Prostate gland (tissue), 2 donors: ENCODE data around the gene METTL9. TPM values are rescaled to one million over a fixed set of nuclear protein-coding genes. Genes with fewer than 3 reads are reported as not detected.
"Not testable (repeated sequence)": the region's sequence is repeated elsewhere in the genome, so short reads cannot be mapped to it uniquely, and the experiment has no call there.

Experiments used
- DNase-seq: peaks from one replicate; pipeline ENCODE4 v3.0.0-alpha.2; 2019; ENCODE audit warnings: low spot score
- H3K27ac ChIP-seq, 2 donors: fragments of 200-600 bp; sonication (generic); 2 replicates each; pipeline ENCODE4 v1.5.1; 2017 to 2019
- H3K27me3 ChIP-seq: fragments of 200-600 bp; sonication (generic); replicated peaks from 2 replicates; pipeline ENCODE4 v1.5.1; 2019; ENCODE audit not compliant: insufficient read depth
- H3K36me3 ChIP-seq, 2 donors: fragments of 200-600 bp; sonication (generic); 1 replicate in 1 of 2; 2 replicates in 1 of 2; pipeline versions ENCODE4 v1.5.1 to v1.8.1; 2017 to 2019
- H3K4me1 ChIP-seq: fragments of 200-600 bp; sonication (generic); replicated peaks from 2 replicates; pipeline ENCODE4 v1.5.1; 2019
- H3K4me3 ChIP-seq, 2 donors: fragments of 200-600 bp; sonication (generic); 2 replicates each; pipeline ENCODE4 v1.5.1; 2017 to 2019
- H3K9me3 ChIP-seq: fragments of 200-600 bp; sonication (generic); 2 replicates; pipeline ENCODE4 v1.5.1; 2017
- CTCF ChIP-seq, 4 experiments: fragments of 200-600 bp in 2 of 4; fragments of 450-650 bp in 2 of 4; sonication (generic) in 2 of 4; IDR thresholded peaks; 1 replicate in 3 of 4; 2 replicates in 1 of 4; pipeline ENCODE4 v1.5.1; 2016 to 2019; ENCODE audit warnings: antibody characterized with exemption in 4 of 4, mild to moderate bottlenecking in 2 of 4, moderate library complexity in 2 of 4
- POLR2A ChIP-seq: fragments of 450-650 bp; IDR thresholded peaks from one replicate; pipeline ENCODE4 v1.6.1; 2016; ENCODE audit warnings: antibody characterized with exemption, mild to moderate bottlenecking
- POLR2AphosphoS5 ChIP-seq: sonication (generic); formaldehyde crosslinking; IDR thresholded peaks from one replicate; pipeline ENCODE4 v1.6.1; 2017; ENCODE audit warnings: antibody characterized with exemption
- WGBS: methylation state at CpG from one replicate; pipeline ENCODE4 v1.1.5; 2018; 5-methylcytosine and 5-hydroxymethylcytosine counted together
- intact Hi-C: fragments of 100-400 bp; cut with DNase I; formaldehyde crosslinking; loops from one replicate; pipeline ENCODE4 v1.14.2; 2022
- total RNA-seq, 2 donors: library from RNA; depleted of rRNA; stranded (reverse); fragments of >200 nt; gene quantifications; one replicate each; pipeline ENCODE4 v1.1.0, GENCODE V29; 2016

Gene METTL9
- total RNA-seq, 2 donors from 2014 or later: 98.9 to 160 TPM

- Histone ChIP-seq H3K4me3 (no peak overlapping the region), H3K36me3 (no peaks in the 10 kb centered on the region), H3K27ac (no peak overlapping the region), H3K9me3 (no peaks in the 10 kb centered on the region), H3K27me3 (no peaks in the 10 kb centered on the region), H3K4me1 (no peaks in the 10 kb centered on the region)
- intact Hi-C loops: no loop called here
- no peak for TF ChIP-seq CTCF (IDR thresholded peaks at IDR 0.05)
- no peak for TF ChIP-seq POLR2A
- no peak for TF ChIP-seq POLR2AphosphoS5
- 85% methylated on average over 5 of the region's 5 CpGs for WGBS
- DNase-seq: no peak
These were observed 46.7 kb downstream of the METTL9 start for GRCh38 chr16:21646091-21646490.

- Histone ChIP-seq H3K4me1 (no peaks in the 10 kb centered on the region), H3K27me3 (no peaks in the 10 kb centered on the region), H3K9me3 (no peaks in the 10 kb centered on the region), H3K36me3 (no peaks in the 10 kb centered on the region), H3K4me3 (no peak overlapping the region), H3K27ac (no peak overlapping the region)
- TF ChIP-seq CTCF (IDR thresholded peaks at IDR 0.05) (no peak), POLR2AphosphoS5 (no peak), POLR2A (no peak)
- 83% methylated on average over 18 of the region's 18 CpGs for WGBS
- DNase-seq: no peak
- intact Hi-C loops: no loop called here
These were observed 47.6 kb downstream of the METTL9 start for GRCh38 chr16:21646721-21647561.

GRCh38 chr16:21647562-21648164, 48.3 kb downstream of the METTL9 start:
- Histone ChIP-seq H3K27me3 (no peaks in the 10 kb centered on the region), H3K4me1 (no peaks in the 10 kb centered on the region), H3K27ac (no peak overlapping the region), H3K4me3 (no peak overlapping the region), H3K9me3 (no peaks in the 10 kb centered on the region), H3K36me3 (no peaks in the 10 kb centered on the region)
- DNase-seq: no peak
- intact Hi-C loops: no loop called here
- 66% methylated on average over 9 of the region's 9 CpGs for WGBS
- TF ChIP-seq CTCF (IDR thresholded peaks at IDR 0.05) (no peak), POLR2A (no peak), POLR2AphosphoS5 (no peak)

- WGBS: 90% methylated on average over 12 of the region's 12 CpGs
- intact Hi-C loops, H3K4me1 ChIP-seq, H3K27ac ChIP-seq, H3K27me3 ChIP-seq, H3K4me3 ChIP-seq, H3K9me3 ChIP-seq, DNase-seq, H3K36me3 ChIP-seq: not testable (repeated sequence)
These were observed 50.5 kb downstream of the METTL9 start for GRCh38 chr16:21649826-21650406.

- no peak for TF ChIP-seq CTCF (IDR thresholded peaks at IDR 0.05)
- no peak for TF ChIP-seq POLR2A
- no peak for TF ChIP-seq POLR2AphosphoS5
- Histone ChIP-seq H3K27me3 (no peaks in the 10 kb centered on the region), H3K4me1 (no peaks in the 10 kb centered on the region), H3K4me3 (no peak overlapping the region), H3K36me3 (no peaks in the 10 kb centered on the region), H3K9me3 (no peaks in the 10 kb centered on the region), H3K27ac (no peak overlapping the region)
- intact Hi-C loops: no loop called here
- no peak for DNase-seq
- 88% methylated on average over 1 of the region's 1 CpG for WGBS
These were observed 51.1 kb downstream of the METTL9 start for GRCh38 chr16:21650521-21650920.
